Measurements from ENCODE around the gene BAD.

Gene BAD

GRCh38 chr11:64227405-64227956 is 57.0 kb downstream of the BAD start:
- Mint-ChIP-seq H3K27me3 (ENCODE audit: low read depth) (no peaks in the 10 kb centered on the region), H3K4me3 (peak overlapping the region; percentile 89), H3K27ac (peak overlapping the region; percentile 80), H3K4me1 (ENCODE audit: low read depth) (peaks cover 31% of the 10 kb centered on the region), H3K36me3 (ENCODE audit: low read depth) (peaks cover 8% of the 10 kb centered on the region), H3K9me3 (no peaks in the 10 kb centered on the region)
- DNase-seq (ENCODE audit: low spot score) = no peak

- Mint-ChIP-seq H3K9me3 (no peaks in the 10 kb centered on the region), H3K27me3 (ENCODE audit: low read depth) (no peaks in the 10 kb centered on the region), H3K36me3 (ENCODE audit: low read depth) (peaks cover 9% of the 10 kb centered on the region), H3K4me3 (peak overlapping the region; percentile 89), H3K27ac (peak overlapping the region; percentile 80), H3K4me1 (ENCODE audit: low read depth) (peaks cover 24% of the 10 kb centered on the region)
- peak; percentile 69 for DNase-seq (ENCODE audit: low spot score)
These were observed 57.9 kb downstream of the BAD start for GRCh38 chr11:64226507-64227051.

GRCh38 chr11:64225608-64226506 is 58.6 kb downstream of the BAD start, which contains the start of the genes NUDT22 and TRPT1:
TSS of gene NUDT22 (plus strand) at chr11:64226274. CDS start at chr11:64226653, 379 bp downstream.
TSS of gene TRPT1 (minus strand) at chr11:64226186. CDS start at chr11:64225860, 326 bp downstream.
- peaks cover 12% of the 10 kb centered on the region for H3K36me3 Mint-ChIP-seq (ENCODE audit: low read depth)

GRCh38 chr11:64224891-64225607 is 59.4 kb downstream of the BAD start:
- Mint-ChIP-seq H3K27ac (peak overlapping the region; percentile 60), H3K9me3 (no peaks in the 10 kb centered on the region), H3K27me3 (ENCODE audit: low read depth) (no peaks in the 10 kb centered on the region), H3K4me1 (ENCODE audit: low read depth) (peaks cover 23% of the 10 kb centered on the region), H3K4me3 (peak overlapping the region; percentile 89), H3K36me3 (ENCODE audit: low read depth) (peaks cover 12% of the 10 kb centered on the region)
- DNase-seq (ENCODE audit: low spot score) = no peak

More at GRCh38 chr11:64225608-64226506, 58.6 kb downstream of the BAD start, which contains the start of the genes NUDT22 and TRPT1:
- Mint-ChIP-seq H3K4me3 (peak within 1 kb of the TSS; percentile 89), H3K27me3 (ENCODE audit: low read depth) (no peaks in the 10 kb centered on the region), H3K27ac (peak within 1 kb of the TSS; percentile 80), H3K9me3 (no peaks in the 10 kb centered on the region), H3K4me1 (ENCODE audit: low read depth) (peaks cover 23% of the 10 kb centered on the region)
- DNase-seq (ENCODE audit: low spot score) = peak; percentile 92

- Mint-ChIP-seq H3K36me3 (ENCODE audit: low read depth) (peaks cover 10% of the 10 kb centered on the region), H3K4me1 (ENCODE audit: low read depth) (peaks cover 16% of the 10 kb centered on the region), H3K9me3 (no peaks in the 10 kb centered on the region), H3K27me3 (ENCODE audit: low read depth) (no peaks in the 10 kb centered on the region), H3K27ac (peak overlapping the region; percentile 60), H3K4me3 (peak overlapping the region; percentile 89)
- DNase-seq (ENCODE audit: low spot score) = no peak
These were observed 60.1 kb downstream of the BAD start for GRCh38 chr11:64224151-64224890.

- peaks cover 17% of the 10 kb centered on the region for H3K36me3 Mint-ChIP-seq (ENCODE audit: low read depth)
- H3K4me3 Mint-ChIP-seq = no peak overlapping the region
- H3K4me1 Mint-ChIP-seq (ENCODE audit: low read depth) = peaks cover 16% of the 10 kb centered on the region
- no peak for DNase-seq (ENCODE audit: low spot score)
- H3K27me3 Mint-ChIP-seq (ENCODE audit: low read depth) = no peaks in the 10 kb centered on the region
- no peaks in the 10 kb centered on the region for H3K9me3 Mint-ChIP-seq
- no peak overlapping the region for H3K27ac Mint-ChIP-seq
These were observed 61.3 kb downstream of the BAD start for GRCh38 chr11:64223001-64223651.

- peaks cover 18% of the 10 kb centered on the region for H3K36me3 Mint-ChIP-seq (ENCODE audit: low read depth)
These were observed 61.8 kb downstream of the BAD start for GRCh38 chr11:64222651-64223000.

GRCh38 chr11:64220798-64221197 is 63.7 kb downstream of the BAD start:
- Mint-ChIP-seq H3K27me3 (ENCODE audit: low read depth) (no peaks in the 10 kb centered on the region), H3K27ac (no peak overlapping the region), H3K36me3 (ENCODE audit: low read depth) (peaks cover 21% of the 10 kb centered on the region), H3K9me3 (no peaks in the 10 kb centered on the region), H3K4me3 (no peak overlapping the region), H3K4me1 (ENCODE audit: low read depth) (peaks cover 8% of the 10 kb centered on the region)
- DNase-seq (ENCODE audit: low spot score) = no peak

More at GRCh38 chr11:64222651-64223000, 61.8 kb downstream of the BAD start:
- H3K27me3 Mint-ChIP-seq (ENCODE audit: low read depth) = no peaks in the 10 kb centered on the region
- DNase-seq (ENCODE audit: low spot score) = no peak
- H3K4me3 Mint-ChIP-seq = no peak overlapping the region
- no peak overlapping the region for H3K27ac Mint-ChIP-seq
- no peaks in the 10 kb centered on the region for H3K9me3 Mint-ChIP-seq
- H3K4me1 Mint-ChIP-seq (ENCODE audit: low read depth) = peaks cover 14% of the 10 kb centered on the region

- Mint-ChIP-seq H3K4me3 (no peak overlapping the region), H3K9me3 (no peaks in the 10 kb centered on the region), H3K4me1 (ENCODE audit: low read depth) (peaks cover 6% of the 10 kb centered on the region), H3K36me3 (ENCODE audit: low read depth) (peaks cover 22% of the 10 kb centered on the region), H3K27ac (no peak overlapping the region), H3K27me3 (ENCODE audit: low read depth) (no peaks in the 10 kb centered on the region)
- DNase-seq (ENCODE audit: low spot score) = no peak
These were observed 64.2 kb downstream of the BAD start for GRCh38 chr11:64220271-64220670.
